HG02588 (cell line): ENCODE results near the gene GTF2A2.

Experiments
- ATAC-seq: cut with Tn5 transposase; IDR thresholded peaks from one replicate; pipeline ENCODE4 v1.9.1; 2021; ENCODE audit warnings: mild to moderate bottlenecking, moderate library complexity; ENCODE audit not compliant: unreplicated experiment

The GTF2A2 gene

DNA sequence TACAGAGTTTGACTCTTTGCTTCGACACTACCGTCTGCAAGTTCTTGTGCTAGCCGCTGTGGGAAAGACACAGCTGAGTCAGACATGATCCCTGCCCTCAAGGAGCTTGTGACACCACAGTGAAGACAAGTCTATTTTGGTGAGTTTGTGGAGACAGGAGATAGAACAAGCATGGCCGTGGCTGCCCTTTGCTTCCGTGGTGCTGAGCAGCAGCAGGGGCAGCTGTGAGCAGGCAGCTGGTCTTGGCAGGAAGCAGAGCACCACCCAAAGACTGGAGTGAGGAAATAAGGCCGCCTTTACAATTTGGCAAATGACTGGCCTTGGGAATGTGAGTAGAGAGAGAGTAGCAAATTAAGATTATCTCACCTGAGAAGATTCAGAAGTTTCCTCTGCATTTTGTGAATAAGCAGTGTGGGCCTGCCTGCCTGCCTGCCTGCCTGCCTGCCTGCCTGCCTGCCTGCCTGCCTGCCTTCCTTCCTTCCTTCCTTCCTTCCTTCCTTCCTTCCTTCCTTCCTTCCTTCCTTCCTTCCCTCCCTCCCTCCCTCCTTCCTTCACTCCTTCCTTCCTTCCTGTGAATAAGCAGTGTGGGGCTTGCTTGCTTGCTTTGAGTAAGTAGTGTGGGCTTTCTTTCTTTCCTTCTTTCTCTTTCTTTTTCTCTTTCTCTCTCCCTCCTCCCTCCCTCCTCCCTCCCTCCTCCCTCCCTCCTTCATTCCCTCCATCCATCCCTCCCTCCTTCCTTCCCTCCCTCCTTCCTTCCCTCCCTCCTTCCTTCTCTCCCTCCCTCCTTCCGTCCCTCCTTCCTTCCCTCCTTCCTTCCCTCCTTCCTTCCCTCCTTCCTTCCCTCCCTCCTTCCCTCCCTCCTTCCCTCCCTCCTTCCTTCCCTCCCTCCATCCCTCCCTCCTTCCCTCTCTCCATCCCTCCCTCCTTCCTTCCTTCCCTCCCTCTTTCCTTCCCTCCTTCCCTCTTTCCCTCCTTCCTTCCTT lies 47.3 kb downstream of the GTF2A2 start:
- no peak for ATAC-seq

DNA sequence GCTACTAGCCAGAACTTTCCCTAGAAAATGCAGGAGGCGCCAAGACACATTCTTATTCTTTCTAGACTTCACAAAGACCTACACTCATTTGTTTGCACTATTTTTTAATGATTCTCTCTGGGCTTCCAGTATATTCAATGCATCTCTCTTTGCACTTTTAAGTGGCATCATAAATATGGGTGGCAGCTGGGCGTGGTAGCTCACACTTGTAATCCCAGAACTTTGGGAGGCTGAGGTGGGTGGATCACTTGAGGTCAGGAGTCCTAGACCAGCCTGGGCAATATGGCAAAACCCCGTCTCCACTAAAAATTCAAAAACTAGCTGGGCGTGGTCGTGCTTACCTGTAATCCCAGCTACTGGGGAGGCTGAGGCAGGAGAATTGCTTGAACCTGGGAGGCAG lies 51.3 kb downstream of the GTF2A2 start:
- ATAC-seq: no peak

DNA sequence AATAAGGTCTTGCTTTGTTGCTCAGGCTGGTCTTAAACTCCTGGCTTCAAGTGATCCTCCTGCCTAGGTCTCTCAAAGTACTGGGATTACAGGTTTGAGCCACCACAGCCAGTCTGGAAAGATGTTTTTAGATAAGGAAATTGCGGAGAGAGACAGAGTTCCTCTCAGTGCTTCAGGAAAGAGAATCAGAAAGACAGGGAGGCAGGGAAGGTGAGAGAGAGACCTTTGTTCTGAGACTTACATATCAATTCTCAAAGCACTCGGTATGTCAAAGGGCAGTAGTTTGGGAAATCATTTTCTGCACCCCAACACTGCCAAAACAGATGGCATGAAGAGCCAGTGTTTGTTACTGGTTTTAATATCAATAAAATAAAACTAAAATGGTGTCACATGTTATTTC lies 58.9 kb downstream of the GTF2A2 start:
- ATAC-seq: no peak

DNA sequence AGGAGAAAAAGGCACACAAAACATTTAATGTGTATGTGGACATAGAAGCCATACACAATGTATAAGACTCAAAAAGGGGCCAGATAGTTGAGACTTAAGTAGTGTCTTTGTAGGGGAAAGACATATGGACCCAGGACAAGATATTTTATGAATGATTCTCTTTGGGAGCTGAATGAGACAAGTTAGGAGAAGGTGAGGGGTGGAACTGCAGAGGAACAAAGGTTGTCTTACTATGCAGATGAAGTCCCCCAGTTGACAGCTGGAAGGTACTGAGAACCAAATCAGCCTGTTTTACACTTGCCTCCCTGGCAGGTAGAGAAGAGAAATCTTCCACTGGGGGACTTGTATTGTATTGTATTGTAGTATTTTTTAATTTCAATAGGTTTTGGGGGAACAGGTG lies 60.7 kb downstream of the GTF2A2 start:
- ATAC-seq: no peak

DNA sequence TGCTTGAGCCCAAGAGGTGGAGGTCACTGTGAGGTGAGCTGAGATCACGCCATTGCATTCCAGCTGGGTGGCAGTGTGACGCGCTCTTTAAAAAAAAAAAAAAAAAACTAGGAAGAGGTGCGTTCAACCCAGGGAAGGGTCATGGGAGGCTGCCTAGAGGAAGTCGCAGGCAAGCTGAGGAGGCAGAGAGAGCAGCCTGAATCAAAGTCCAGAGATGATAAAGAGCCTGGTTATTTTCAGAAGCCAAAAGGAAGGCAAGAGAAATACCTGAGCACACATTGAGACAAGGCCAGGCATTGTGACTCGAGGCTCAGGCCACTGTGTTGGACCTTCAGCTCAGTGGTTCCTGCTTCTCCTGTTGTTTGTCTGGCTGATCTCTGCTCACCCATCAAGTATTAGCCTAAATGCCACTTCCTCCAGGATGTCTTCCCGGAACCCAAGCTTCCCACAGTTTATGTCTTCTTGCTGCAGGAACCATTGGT lies 61.8 kb downstream of the GTF2A2 start:
- no peak for ATAC-seq

DNA sequence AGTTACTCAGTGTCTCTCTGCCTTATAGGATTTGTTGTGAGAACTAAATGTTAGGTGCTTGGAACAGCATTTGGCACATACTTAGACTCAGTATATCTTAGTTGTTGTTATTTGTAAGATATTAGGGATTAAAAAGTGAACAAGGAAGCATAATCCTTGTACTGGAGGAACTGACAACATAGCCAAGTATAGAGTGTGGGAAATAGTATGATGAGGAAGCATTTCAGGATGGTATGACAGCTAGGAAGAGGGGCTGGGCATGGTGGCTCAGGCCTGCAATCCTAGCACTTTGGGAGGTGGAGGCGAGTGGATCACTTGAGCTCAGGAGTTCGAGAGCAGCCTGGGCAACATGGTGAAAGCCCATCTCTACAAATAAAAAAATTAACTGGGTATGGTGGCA lies 62.3 kb downstream of the GTF2A2 start:
- no peak for ATAC-seq

DNA sequence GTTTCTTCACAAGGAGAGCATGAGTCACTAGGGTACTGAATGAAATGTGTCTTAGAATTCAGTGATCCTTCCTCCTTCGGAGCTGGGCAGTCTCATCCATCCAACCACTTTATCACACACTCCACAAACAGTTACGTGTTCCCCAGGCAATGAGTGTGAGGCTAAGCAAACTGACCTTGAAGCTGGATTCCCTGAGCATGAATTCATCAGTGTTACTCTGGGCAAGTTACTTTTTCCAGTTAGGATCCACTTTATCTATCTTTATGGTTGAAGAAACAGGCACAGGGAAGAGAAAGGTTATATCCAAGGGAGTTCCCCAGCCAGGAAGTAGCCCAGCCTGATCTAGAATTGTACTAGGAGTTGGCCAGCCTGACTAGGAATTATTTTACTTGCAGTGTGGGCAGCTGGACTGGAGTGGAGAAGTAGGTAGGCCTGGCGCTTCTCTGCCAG lies 62.8 kb downstream of the GTF2A2 start:
- ATAC-seq: no peak

DNA sequence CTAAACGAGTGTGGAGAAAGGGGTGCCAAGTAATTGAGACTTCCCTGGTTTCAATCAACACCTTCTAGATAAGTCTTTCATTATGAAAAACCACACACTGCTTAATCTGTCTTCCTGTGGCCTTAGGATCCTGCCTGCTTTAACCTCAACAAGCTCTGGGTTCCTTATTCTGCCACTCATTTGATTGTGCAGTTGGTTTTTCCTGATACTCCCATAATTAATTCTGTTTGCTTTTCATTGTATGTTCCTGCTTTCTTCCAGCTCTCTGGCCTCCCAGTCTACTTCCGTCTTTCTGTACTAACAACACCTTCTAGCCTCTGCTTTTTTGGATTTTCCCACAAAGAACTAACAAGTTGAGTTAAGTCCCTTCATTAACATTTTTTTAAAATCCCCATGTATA lies 66.0 kb downstream of the GTF2A2 start:
- no peak for ATAC-seq

DNA sequence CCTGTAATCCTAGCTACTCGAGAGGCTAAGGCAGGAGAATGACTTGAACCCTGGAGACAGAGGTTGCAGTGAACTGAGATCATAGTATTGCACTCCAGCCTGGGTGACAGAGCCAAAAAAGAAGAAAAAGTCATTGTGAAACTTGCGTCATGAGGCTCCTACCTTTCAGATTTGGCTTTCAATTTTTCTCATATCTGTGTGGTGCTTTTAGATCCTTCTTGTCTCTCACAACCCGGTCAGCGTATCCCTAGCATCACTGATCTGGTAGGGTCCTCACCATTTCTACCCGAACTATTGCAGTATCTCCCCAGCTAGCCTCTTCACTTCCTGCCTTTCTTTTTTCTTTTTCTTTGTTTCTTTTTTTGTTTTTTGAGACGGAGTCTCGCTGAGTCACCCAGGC lies 67.3 kb downstream of the GTF2A2 start:
- no peak for ATAC-seq
